B cell (primary cell): ENCODE data around the gene SLC30A2. TPM values are rescaled to one million over a fixed set of nuclear protein-coding genes. Genes with fewer than 3 reads are reported as not detected.

Experiments used
- ATAC-seq: fragments of 200-7000 bp; cut with Tn5 transposase; one replicate; pipeline ENCODE4 v1.10.0; 2021; ENCODE audit warnings: low read depth, mild to moderate bottlenecking, moderate number of reproducible peaks, moderate library complexity
- CTCF ChIA-PET: fragments of 350-600 bp; sonication (Branson Sonifier 250); formaldehyde crosslinking; loops from one replicate; lab custom pipeline; 2021; ENCODE audit warnings: antibody characterized with exemption, inconsistent platforms; lab: Charles Lee
- POLR2A ChIA-PET: fragments of 350-600 bp; sonication (Branson Sonifier 250); formaldehyde crosslinking; loops from one replicate; lab custom pipeline; 2021; ENCODE audit warnings: antibody characterized with exemption; lab: Charles Lee
- DNase-seq: peaks from one replicate; pipeline ENCODE4 v3.0.0; 2013
- H2AFZ ChIP-seq: 2 replicates; pipeline ENCODE4 v1.6.1; 2012; ENCODE audit warnings: mild to moderate bottlenecking, low read depth, low read length; ENCODE audit not compliant: insufficient read depth, poor library complexity, severe bottlenecking
- H3K27ac ChIP-seq, 2 donors: 1 replicate in 1 of 2; 2 replicates in 1 of 2; pipeline ENCODE4 v1.5.1; 2012 to 2013; ENCODE audit warnings: low read length in 2 of 2, mild to moderate bottlenecking in 2 of 2, moderate library complexity in 1 of 2
- H3K27me3 ChIP-seq, 4 experiments: fragments of 200-600 bp in 1 of 4; sonication (generic) in 1 of 4; replicated peaks in 1 of 4; 1 replicate in 2 of 4; 2 replicates in 2 of 4; pipeline versions ENCODE4 v1.6.1 to v1.7.0; 2013 to 2016; ENCODE audit warnings: low read length in 3 of 4, mild to moderate bottlenecking in 2 of 4, mixed read lengths in 1 of 4, moderate library complexity in 1 of 4; ENCODE audit not compliant: insufficient read depth in 4 of 4, control insufficient read depth in 3 of 4; ENCODE audit errors: control extremely low read depth in 1 of 4
- H3K36me3 ChIP-seq, 2 experiments: replicated peaks in 1 of 2; 1 replicate in 1 of 2; 2 replicates in 1 of 2; pipeline versions ENCODE4 v1.6.1 to v1.7.1; 2013; ENCODE audit warnings: low read length in 1 of 2; ENCODE audit not compliant: insufficient read depth in 2 of 2, control insufficient read depth in 1 of 2; ENCODE audit errors: control extremely low read depth in 1 of 2, extremely low read depth in 1 of 2
- H3K4me1 ChIP-seq, 2 donors: fragments of 200-600 bp in 1 of 2; sonication (generic) in 1 of 2; 1 replicate in 1 of 2; 2 replicates in 1 of 2; pipeline versions ENCODE4 v1.5.1 to v1.6.1; 2013 to 2017; ENCODE audit warnings: low read length in 2 of 2; ENCODE audit not compliant: control insufficient read depth in 2 of 2, insufficient read depth in 2 of 2
- H3K4me2 ChIP-seq: replicated peaks from 2 replicates; pipeline ENCODE3; 2012; ENCODE audit warnings: mild to moderate bottlenecking, low read depth, low read length; ENCODE audit not compliant: poor library complexity, severe bottlenecking
- H3K4me3 ChIP-seq, 5 experiments: fragments of 200-600 bp in 1 of 5; sonication (generic) in 1 of 5; 1 replicate in 3 of 5; 2 replicates in 2 of 5; pipeline versions ENCODE4 v1.5.1 to v1.7.0; 2011 to 2016; ENCODE audit warnings: low read length in 4 of 5, mild to moderate bottlenecking in 4 of 5, low read depth in 2 of 5, control low read depth in 1 of 5, moderate library complexity in 1 of 5; ENCODE audit not compliant: insufficient read depth in 1 of 5; ENCODE audit errors: control extremely low read depth in 1 of 5, extremely low read depth in 1 of 5
- H3K79me2 ChIP-seq: fragments of 200-600 bp; sonication (generic); one replicate; pipeline ENCODE4 v1.6.0; 2016; ENCODE audit warnings: low read length; ENCODE audit not compliant: control insufficient read depth, insufficient read depth
- H3K9ac ChIP-seq: fragments of 200-600 bp; sonication (generic); 2 replicates; pipeline ENCODE4 v1.6.1; 2017; ENCODE audit warnings: mild to moderate bottlenecking, low read length, moderate library complexity
- H3K9me3 ChIP-seq, 3 donors: one replicate each; pipeline versions ENCODE4 v1.6.1 to v1.7.1; 2013; ENCODE audit warnings: low read length in 2 of 3; ENCODE audit not compliant: control insufficient read depth in 2 of 3, insufficient read depth in 1 of 3; ENCODE audit errors: control extremely low read depth in 1 of 3
- H4K20me1 ChIP-seq: 2 replicates; pipeline ENCODE4 v1.6.0; 2012; ENCODE audit warnings: mild to moderate bottlenecking, low read length; ENCODE audit not compliant: insufficient read depth, control insufficient read depth, poor library complexity, severe bottlenecking
- H3K27ac Mint-ChIP-seq: one replicate; pipeline ENCODE4 v1.8.0; 2021; ENCODE audit warnings: mixed read lengths
- H3K27me3 Mint-ChIP-seq: one replicate; pipeline ENCODE4 v1.8.0; 2021; ENCODE audit warnings: mixed read lengths
- H3K4me1 Mint-ChIP-seq: one replicate; pipeline ENCODE4 v1.8.0; 2021; ENCODE audit warnings: mixed read lengths
- H3K4me3 Mint-ChIP-seq: one replicate; pipeline ENCODE4 v1.8.0; 2021; ENCODE audit warnings: mixed read lengths
- H3K9me3 Mint-ChIP-seq: one replicate; pipeline ENCODE4 v1.8.0; 2022; ENCODE audit warnings: mixed read lengths; ENCODE audit not compliant: insufficient read depth
- EZH2 ChIP-seq: IDR thresholded peaks from 2 replicates; pipeline ENCODE4 v1.6.1; 2012; ENCODE audit warnings: borderline replicate concordance, low read depth, mild to moderate bottlenecking, moderate library complexity, low read length; ENCODE audit not compliant: insufficient read depth, poor library complexity, severe bottlenecking
- WGBS: methylation state at CpG from one replicate; pipeline ENCODE4 v1.1.5; 2013; ENCODE audit warnings: missing lambda C conversion rate; ENCODE audit not compliant: insufficient coverage; 5-methylcytosine and 5-hydroxymethylcytosine counted together
- intact Hi-C: fragments of 100-400 bp; cut with micrococcal nuclease; formaldehyde crosslinking; loops from one replicate; pipeline ENCODE4 v1.10.0; 2022
- polyA plus RNA-seq: library from polyadenylated mRNA; depleted of rRNA; stranded (reverse); fragments of >200 nt; gene quantifications from 2 replicates; pipeline ENCODE4 v1.2.3, GENCODE V29; 2012
- total RNA-seq, 2 donors: library from RNA; stranded (reverse); fragments of 120-200 nt in 1 of 2; gene quantifications; 1 replicate in 1 of 2; 2 replicates in 1 of 2; pipeline versions ENCODE4 v1.2.3 to v1.2.4, GENCODE V29; 2013 to 2022
- TF ChIP-seq, protein P1 (sequence below): fragments of 200-600 bp; IDR thresholded peaks from one replicate; pipeline ENCODE4 v1.8.0; 2022; ENCODE audit warnings: antibody characterized with exemption, mild to moderate bottlenecking

The SLC30A2 gene
- total and polyA plus RNA-seq, 2 donors (not counting 1 experiment from before 2014, with no cell fraction given), result not detected

DNA sequence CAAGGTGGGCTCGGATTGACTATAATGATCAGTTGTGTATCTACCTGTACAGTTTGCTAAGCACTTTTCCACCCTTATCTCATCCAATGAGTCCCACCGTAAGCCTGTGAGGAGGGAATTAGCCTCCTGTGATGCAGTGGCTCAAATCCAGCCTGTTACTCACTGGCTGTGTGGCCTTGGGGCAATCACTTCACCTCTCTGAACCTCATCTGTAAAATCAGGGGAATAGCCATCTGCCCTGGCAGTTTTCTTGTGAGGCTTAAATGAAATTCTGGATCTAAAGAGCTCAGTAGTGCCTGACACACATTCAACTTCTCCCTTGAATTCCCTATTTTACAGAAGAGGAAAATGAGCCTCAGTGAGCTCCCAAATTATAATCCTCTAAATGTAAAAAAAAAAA is 31.7 kb downstream of the SLC30A2 start:
- Mint-ChIP-seq H3K4me1 (no peaks in the 10 kb centered on the region), H3K27ac (no peak overlapping the region), H3K4me3 (no peak overlapping the region), H3K27me3 (no peaks in the 10 kb centered on the region), H3K9me3 (no peaks in the 10 kb centered on the region)
- no peaks in the 10 kb centered on the region for H3K27me3 ChIP-seq
- CTCF ChIA-PET, result interaction anchor here (0.7 to 1.1 kb wide), 2 partner anchors 9 to 118 kb away, joined by 3 to 4 read pairs; no protein-coding TSS in a partner anchor
- no peak for ATAC-seq
- H3K4me1 ChIP-seq, result no peaks in the 10 kb centered on the region
- no peaks in the 10 kb centered on the region for H4K20me1 ChIP-seq
- no peaks in the 10 kb centered on the region for H3K36me3 ChIP-seq
- no peak overlapping the region for H3K27ac ChIP-seq
- H2AFZ ChIP-seq, result no peak overlapping the region
- H3K79me2 ChIP-seq, result no peaks in the 10 kb centered on the region
- H3K9me3 ChIP-seq, result no peaks in the 10 kb centered on the region
- no peak overlapping the region for H3K4me2 ChIP-seq
- no peak overlapping the region for H3K4me3 ChIP-seq
- DNase-seq, result no peak
- TF ChIP-seq, protein P1, sequence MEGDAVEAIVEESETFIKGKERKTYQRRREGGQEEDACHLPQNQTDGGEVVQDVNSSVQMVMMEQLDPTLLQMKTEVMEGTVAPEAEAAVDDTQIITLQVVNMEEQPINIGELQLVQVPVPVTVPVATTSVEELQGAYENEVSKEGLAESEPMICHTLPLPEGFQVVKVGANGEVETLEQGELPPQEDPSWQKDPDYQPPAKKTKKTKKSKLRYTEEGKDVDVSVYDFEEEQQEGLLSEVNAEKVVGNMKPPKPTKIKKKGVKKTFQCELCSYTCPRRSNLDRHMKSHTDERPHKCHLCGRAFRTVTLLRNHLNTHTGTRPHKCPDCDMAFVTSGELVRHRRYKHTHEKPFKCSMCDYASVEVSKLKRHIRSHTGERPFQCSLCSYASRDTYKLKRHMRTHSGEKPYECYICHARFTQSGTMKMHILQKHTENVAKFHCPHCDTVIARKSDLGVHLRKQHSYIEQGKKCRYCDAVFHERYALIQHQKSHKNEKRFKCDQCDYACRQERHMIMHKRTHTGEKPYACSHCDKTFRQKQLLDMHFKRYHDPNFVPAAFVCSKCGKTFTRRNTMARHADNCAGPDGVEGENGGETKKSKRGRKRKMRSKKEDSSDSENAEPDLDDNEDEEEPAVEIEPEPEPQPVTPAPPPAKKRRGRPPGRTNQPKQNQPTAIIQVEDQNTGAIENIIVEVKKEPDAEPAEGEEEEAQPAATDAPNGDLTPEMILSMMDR, result no peak
- TF ChIP-seq EZH2, result no peak
- POLR2A ChIA-PET, result no interaction called here
- no peak overlapping the region for H3K9ac ChIP-seq
- WGBS, result no CpG with 5 or more reads among the region's 2 CpGs
- intact Hi-C loops, result no loop called here

DNA sequence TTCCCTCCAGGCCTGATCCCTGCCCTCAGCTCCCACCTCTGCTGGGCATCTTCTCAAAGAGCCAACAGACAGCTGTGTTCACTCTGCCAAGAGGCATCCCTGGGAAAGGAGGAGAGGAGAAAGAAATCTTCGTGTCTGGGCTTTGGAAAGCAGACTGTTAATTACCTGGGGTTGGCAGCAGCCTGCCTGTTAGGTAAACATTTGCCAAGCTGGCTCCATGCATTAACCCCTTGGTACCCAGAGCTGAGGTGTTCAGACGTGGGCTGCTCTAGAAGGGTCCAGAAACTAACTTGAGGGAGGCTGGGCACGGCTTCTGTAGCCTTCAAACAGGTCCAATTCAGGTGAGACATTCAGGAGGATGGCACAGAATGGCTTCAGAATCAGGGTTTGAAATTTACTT is 33.1 kb downstream of the SLC30A2 start:
- intact Hi-C loops, result no loop called here
- no peaks in the 10 kb centered on the region for H3K79me2 ChIP-seq
- no peaks in the 10 kb centered on the region for H3K9me3 ChIP-seq
- ChIA-PET CTCF (interaction anchor here (0.8 kb wide), 1 partner anchor 117 kb away, joined by 3 read pairs; no protein-coding TSS in a partner anchor), POLR2A (no interaction called here)
- Mint-ChIP-seq H3K9me3 (no peaks in the 10 kb centered on the region), H3K4me3 (no peak overlapping the region), H3K27ac (no peak overlapping the region), H3K4me1 (no peaks in the 10 kb centered on the region), H3K27me3 (no peaks in the 10 kb centered on the region)
- no peak overlapping the region for H2AFZ ChIP-seq
- no peaks in the 10 kb centered on the region for H3K4me1 ChIP-seq
- no peak for DNase-seq
- no peak overlapping the region for H3K27ac ChIP-seq
- no peak overlapping the region for H3K4me3 ChIP-seq
- no peaks in the 10 kb centered on the region for H4K20me1 ChIP-seq
- TF ChIP-seq EZH2, result no peak
- TF ChIP-seq, protein P1, result no peak
- H3K4me2 ChIP-seq, result no peak overlapping the region
- no peak for ATAC-seq
- H3K9ac ChIP-seq, result no peak overlapping the region
- no peaks in the 10 kb centered on the region for H3K27me3 ChIP-seq
- no peaks in the 10 kb centered on the region for H3K36me3 ChIP-seq
- WGBS, result 74% methylated on average over 3 of the region's 3 CpGs
